GM18873 (cell line): ENCODE measurements around the gene R3HCC1L.

ENCODE experiments used
- ATAC-seq: cut with Tn5 transposase; IDR thresholded peaks from one replicate; pipeline ENCODE4 v1.9.1; 2021; ENCODE audit warnings: mild to moderate bottlenecking, moderate library complexity, moderate number of reproducible peaks; ENCODE audit not compliant: unreplicated experiment, low FRiP score

R3HCC1L gene

GRCh38 chr10:98270073-98270740, 135.8 kb downstream of the R3HCC1L start:
- no peak for ATAC-seq

GRCh38 chr10:98270786-98271185, 136.3 kb downstream of the R3HCC1L start:
- ATAC-seq = no peak

- ATAC-seq = no peak
Measured at GRCh38 chr10:98272245-98272644, 137.8 kb downstream of the R3HCC1L start.

- no peak for ATAC-seq
Measured at GRCh38 chr10:98272656-98273055, 138.2 kb downstream of the R3HCC1L start.

- no peak for ATAC-seq
Measured at GRCh38 chr10:98273057-98273850, 138.8 kb downstream of the R3HCC1L start.

GRCh38 chr10:98274562-98274961, 140.1 kb downstream of the R3HCC1L start:
- no peak for ATAC-seq

- no peak for ATAC-seq
Measured at GRCh38 chr10:98276311-98276710, 141.9 kb downstream of the R3HCC1L start.

GRCh38 chr10:98285416-98285815, 151.0 kb downstream of the R3HCC1L start:
- ATAC-seq = no peak

- no peak for ATAC-seq
Measured at GRCh38 chr10:98286419-98286818, 152.0 kb downstream of the R3HCC1L start.

- no peak for ATAC-seq
Measured at GRCh38 chr10:98287321-98287720, 152.9 kb downstream of the R3HCC1L start.

- no peak for ATAC-seq
Measured at GRCh38 chr10:98289802-98290209, 155.3 kb downstream of the R3HCC1L start.

- ATAC-seq = no peak
Measured at GRCh38 chr10:98292971-98293370, 158.5 kb downstream of the R3HCC1L start.

- no peak for ATAC-seq
Measured at GRCh38 chr10:98293550-98294269, 159.3 kb downstream of the R3HCC1L start.

- ATAC-seq = no peak
Measured at GRCh38 chr10:98294270-98294627, 159.8 kb downstream of the R3HCC1L start.
